MG63 (cell line): ENCODE results near the gene PDE5A. TPM values are rescaled to one million over a fixed set of nuclear protein-coding genes. Genes with fewer than 3 reads are reported as not detected.

Experiments used
- DNase-seq: peaks from one replicate; pipeline ENCODE4 v3.0.0-alpha.2; 2020
- H3K27me3 ChIP-seq: fragments of 250-450 bp; sonication (Bioruptor Pico); 2 replicates; pipeline ENCODE4 v1.5.1; 2020; ENCODE audit warnings: mild to moderate bottlenecking, moderate library complexity
- H3K36me3 ChIP-seq: fragments of 250-450 bp; sonication (Bioruptor Pico); 2 replicates; pipeline ENCODE4 v1.5.1; 2020; ENCODE audit warnings: mild to moderate bottlenecking, moderate library complexity
- H3K4me3 ChIP-seq: fragments of 250-450 bp; sonication (Bioruptor Pico); 2 replicates; pipeline ENCODE4 v1.5.1; 2020; ENCODE audit warnings: mild to moderate bottlenecking, moderate library complexity
- H3K9me3 ChIP-seq: fragments of 250-450 bp; sonication (Bioruptor Pico); 2 replicates; pipeline ENCODE4 v1.5.1; 2020; ENCODE audit warnings: mild to moderate bottlenecking, moderate library complexity
- total RNA-seq: library from RNA; depleted of rRNA; stranded (reverse); fragments of >200 nt; shearing (Covaris generic); gene quantifications from 2 replicates; pipeline ENCODE4 v1.2.3, GENCODE V29; 2014; ENCODE audit warnings: low replicate concordance

Gene PDE5A
- total RNA-seq, 1 experiment from 2014 or later: 46.2 TPM

- H3K9me3 ChIP-seq: no peaks in the 10 kb centered on the region
- H3K36me3 ChIP-seq: peaks cover 71% of the 10 kb centered on the region
- no peaks in the 10 kb centered on the region for H3K27me3 ChIP-seq
- no peak overlapping the region for H3K4me3 ChIP-seq
- DNase-seq: no peak
These were observed 110.2 kb downstream of the PDE5A start for GRCh38 chr4:119518230-119518892.

- peaks cover 69% of the 10 kb centered on the region for H3K36me3 ChIP-seq
- H3K4me3 ChIP-seq: no peak overlapping the region
- no peak for DNase-seq
These were observed 111.0 kb downstream of the PDE5A start for GRCh38 chr4:119517361-119518229.

GRCh38 chr4:119512398-119512797 lies 116.2 kb downstream of the PDE5A start:
- peaks cover 65% of the 10 kb centered on the region for H3K36me3 ChIP-seq

More at GRCh38 chr4:119517361-119518229, 111.0 kb downstream of the PDE5A start:
- no peaks in the 10 kb centered on the region for H3K9me3 ChIP-seq
- H3K27me3 ChIP-seq: no peaks in the 10 kb centered on the region

DNA sequence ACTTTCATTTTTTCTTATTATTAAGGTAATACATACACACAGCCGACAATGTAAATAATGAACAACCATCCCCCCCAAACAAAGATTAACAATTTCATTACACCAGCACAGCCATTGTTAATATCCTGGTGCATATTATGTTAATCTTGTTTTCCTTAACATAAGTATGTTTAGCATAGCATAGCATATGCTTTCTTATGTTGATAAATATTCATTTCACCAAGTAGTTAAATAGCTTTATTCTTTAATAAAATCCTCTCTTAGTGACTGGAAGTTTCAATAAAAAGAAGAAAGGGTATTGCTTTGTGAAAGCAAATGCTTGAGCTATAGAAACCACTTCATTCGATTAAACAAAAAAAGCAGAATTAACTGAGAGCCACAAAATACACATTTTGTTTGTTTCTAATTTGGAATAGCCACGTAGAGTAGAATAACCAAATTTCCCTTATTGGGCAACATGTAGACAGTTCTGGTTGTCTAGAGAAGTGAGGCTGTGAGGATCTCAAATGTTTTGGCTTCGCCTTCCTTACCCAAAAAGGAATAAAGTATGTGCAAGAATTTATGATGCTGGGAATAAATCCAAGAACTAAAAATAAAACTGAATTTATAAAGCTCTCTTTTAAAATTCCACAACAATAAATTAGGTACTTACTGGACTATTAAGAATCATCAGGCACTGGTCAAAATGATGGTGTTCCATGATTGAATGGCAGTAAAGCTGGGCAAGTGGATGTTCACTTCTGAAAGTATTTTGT lies 118.0 kb downstream of the PDE5A start:
- Histone ChIP-seq H3K27me3 (no peaks in the 10 kb centered on the region), H3K4me3 (no peak overlapping the region), H3K36me3 (peaks cover 72% of the 10 kb centered on the region), H3K9me3 (no peaks in the 10 kb centered on the region)
- DNase-seq: no peak

More at GRCh38 chr4:119512398-119512797, 116.2 kb downstream of the PDE5A start:
- H3K4me3 ChIP-seq: no peak overlapping the region
- H3K27me3 ChIP-seq: no peaks in the 10 kb centered on the region
- no peak for DNase-seq
- no peaks in the 10 kb centered on the region for H3K9me3 ChIP-seq

- no peaks in the 10 kb centered on the region for H3K9me3 ChIP-seq
- no peak for DNase-seq
- no peaks in the 10 kb centered on the region for H3K27me3 ChIP-seq
- H3K4me3 ChIP-seq: no peak overlapping the region
- H3K36me3 ChIP-seq: peaks cover 80% of the 10 kb centered on the region
These were observed 120.3 kb downstream of the PDE5A start for GRCh38 chr4:119508281-119508680.

DNA sequence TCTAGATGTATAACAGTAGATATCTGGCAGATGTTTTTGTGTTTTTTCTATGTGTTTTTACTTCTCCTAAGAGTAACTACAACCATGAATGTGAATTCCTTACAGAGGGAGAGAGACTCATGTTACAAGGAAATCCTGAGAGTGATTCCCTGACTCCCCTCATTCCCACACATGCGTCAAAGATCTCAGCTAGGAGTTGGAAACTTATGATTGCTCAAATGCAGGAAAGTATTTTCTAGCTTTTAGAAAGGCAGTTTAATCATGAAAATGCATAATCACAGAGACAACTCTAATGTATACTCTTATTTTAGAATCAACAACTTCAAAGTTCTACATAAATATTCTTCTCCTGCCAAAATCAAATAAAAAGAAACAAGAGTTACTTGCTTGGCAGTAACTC lies 121.8 kb downstream of the PDE5A start:
- DNase-seq: no peak
- Histone ChIP-seq H3K36me3 (peaks cover 76% of the 10 kb centered on the region), H3K4me3 (no peak overlapping the region), H3K9me3 (no peaks in the 10 kb centered on the region), H3K27me3 (no peaks in the 10 kb centered on the region)

DNA sequence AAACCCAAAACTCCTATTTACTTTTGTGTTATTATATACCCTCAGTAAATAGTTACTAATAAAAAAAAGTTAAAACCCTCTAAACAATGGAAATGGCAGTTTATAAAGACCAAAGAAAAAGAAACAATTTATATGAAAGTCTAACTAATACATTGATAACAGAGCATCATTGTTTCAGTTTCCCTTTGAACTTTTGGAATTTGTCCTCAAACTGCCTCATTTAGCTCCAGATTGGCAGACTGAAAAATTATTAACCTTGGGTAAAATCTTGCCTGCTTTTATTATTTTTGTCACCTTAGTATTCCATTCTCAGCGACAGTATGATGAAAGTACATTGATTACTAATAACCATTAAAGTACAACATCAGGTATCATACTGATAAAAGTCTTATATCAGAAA lies 124.0 kb downstream of the PDE5A start:
- H3K9me3 ChIP-seq: no peaks in the 10 kb centered on the region
- H3K4me3 ChIP-seq: no peak overlapping the region
- DNase-seq: no peak
- peaks cover 61% of the 10 kb centered on the region for H3K36me3 ChIP-seq
- no peaks in the 10 kb centered on the region for H3K27me3 ChIP-seq

DNA sequence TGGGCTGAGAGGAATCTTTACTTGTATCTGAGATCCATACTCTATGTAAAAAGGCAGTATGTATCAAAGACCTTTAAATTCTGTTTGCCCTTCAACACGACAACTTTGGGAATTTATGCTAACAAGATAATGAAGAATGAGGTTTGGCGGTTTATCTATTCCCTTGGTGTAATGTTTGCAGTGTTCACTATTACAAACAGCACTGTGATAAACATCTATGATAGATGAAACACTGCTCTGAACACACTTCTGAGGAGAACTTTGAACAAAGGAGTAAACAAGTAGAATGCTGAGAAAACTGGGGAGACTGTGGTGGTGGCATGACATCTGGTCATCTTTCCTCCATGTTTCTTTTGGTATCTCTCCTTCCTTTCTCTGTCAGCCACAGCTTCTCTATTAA lies 126.9 kb downstream of the PDE5A start:
- peaks cover 53% of the 10 kb centered on the region for H3K36me3 ChIP-seq
- DNase-seq: no peak

GRCh38 chr4:119498527-119498926 lies 130.1 kb downstream of the PDE5A start:
- H3K36me3 ChIP-seq: peaks cover 44% of the 10 kb centered on the region
- H3K4me3 ChIP-seq: no peak overlapping the region
- no peaks in the 10 kb centered on the region for H3K9me3 ChIP-seq
- no peaks in the 10 kb centered on the region for H3K27me3 ChIP-seq
- DNase-seq: no peak

More for the DNA sequence above, 126.9 kb downstream of the PDE5A start:
- H3K9me3 ChIP-seq: no peaks in the 10 kb centered on the region
- H3K27me3 ChIP-seq: no peaks in the 10 kb centered on the region
- no peak overlapping the region for H3K4me3 ChIP-seq

GRCh38 chr4:119493886-119494285 lies 134.7 kb downstream of the PDE5A start:
- DNase-seq: no peak
- Histone ChIP-seq H3K9me3 (no peaks in the 10 kb centered on the region), H3K27me3 (no peaks in the 10 kb centered on the region), H3K36me3 (peaks cover 26% of the 10 kb centered on the region), H3K4me3 (no peak overlapping the region)

DNA sequence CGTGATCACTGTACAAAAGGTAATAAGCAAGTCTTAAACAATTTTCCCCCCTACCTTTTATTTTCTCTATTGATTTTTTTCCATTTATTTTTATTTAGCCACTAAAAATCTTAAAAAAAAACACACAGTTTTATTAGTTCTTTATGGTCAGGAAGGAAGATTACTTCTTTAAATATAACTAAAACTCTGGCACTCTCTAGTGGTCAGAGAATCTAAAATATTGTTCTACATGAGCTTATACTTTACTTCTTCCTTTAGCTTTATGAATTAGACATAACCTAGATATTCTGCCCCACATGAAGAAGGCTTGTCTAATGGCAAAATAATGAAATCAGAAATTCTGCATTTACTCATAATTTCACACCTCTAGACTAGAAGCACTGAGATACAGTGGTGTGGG lies 135.2 kb downstream of the PDE5A start:
- DNase-seq: no peak
- Histone ChIP-seq H3K27me3 (no peaks in the 10 kb centered on the region), H3K4me3 (no peak overlapping the region), H3K36me3 (peaks cover 26% of the 10 kb centered on the region), H3K9me3 (no peaks in the 10 kb centered on the region)

DNA sequence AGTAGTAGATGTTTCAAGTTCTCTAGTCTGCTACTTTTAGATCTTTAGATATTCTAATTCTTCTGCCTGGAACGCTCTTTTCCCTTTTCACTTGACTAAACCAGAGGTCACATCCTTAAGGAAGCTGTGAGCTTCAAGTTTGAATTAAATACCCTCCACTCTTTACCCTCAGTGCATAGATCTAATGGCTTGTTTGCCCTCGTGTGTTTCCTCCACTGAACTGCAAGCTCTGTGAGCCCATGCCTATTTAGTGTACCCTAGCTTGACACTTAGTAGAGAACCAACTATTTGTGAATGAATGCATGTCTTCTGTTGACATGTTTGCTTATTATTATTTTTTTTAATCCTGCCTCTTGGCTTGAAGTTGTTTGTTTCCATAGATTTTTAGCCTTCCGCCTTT lies 138.3 kb downstream of the PDE5A start:
- Histone ChIP-seq H3K9me3 (no peaks in the 10 kb centered on the region), H3K27me3 (no peaks in the 10 kb centered on the region), H3K4me3 (no peak overlapping the region), H3K36me3 (peaks cover 9% of the 10 kb centered on the region)
- DNase-seq: no peak

DNA sequence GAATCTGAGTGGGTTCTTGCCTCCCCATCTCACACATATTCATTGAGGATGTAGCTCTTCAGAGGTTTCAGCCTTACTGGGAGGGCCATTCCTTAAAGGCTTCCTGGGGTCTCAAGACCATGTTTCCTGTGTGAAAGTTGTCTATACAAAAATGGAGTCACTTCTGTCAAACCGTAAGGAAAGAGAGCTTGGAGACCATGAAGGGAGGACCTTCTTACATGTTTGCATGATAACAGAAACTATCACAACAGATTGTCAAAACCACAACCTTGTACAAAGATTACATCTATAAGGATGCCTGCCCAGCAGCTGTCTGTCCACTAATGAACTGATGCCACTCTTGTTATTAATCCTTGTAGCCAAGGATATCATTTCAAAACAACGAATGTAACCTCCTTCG lies 139.3 kb downstream of the PDE5A start:
- no peaks in the 10 kb centered on the region for H3K9me3 ChIP-seq
- H3K36me3 ChIP-seq: no peaks in the 10 kb centered on the region; the same call in none of the 2 replicates
- H3K27me3 ChIP-seq: no peaks in the 10 kb centered on the region
- H3K4me3 ChIP-seq: no peak overlapping the region
- no peak for DNase-seq

- no peak for DNase-seq
- Histone ChIP-seq H3K9me3 (no peaks in the 10 kb centered on the region), H3K4me3 (no peak overlapping the region), H3K27me3 (no peaks in the 10 kb centered on the region), H3K36me3 (peaks cover 18% of the 10 kb centered on the region; the same call in 1 of the 2 replicates)
These were observed 148.3 kb downstream of the PDE5A start for GRCh38 chr4:119480331-119480730.

DNA sequence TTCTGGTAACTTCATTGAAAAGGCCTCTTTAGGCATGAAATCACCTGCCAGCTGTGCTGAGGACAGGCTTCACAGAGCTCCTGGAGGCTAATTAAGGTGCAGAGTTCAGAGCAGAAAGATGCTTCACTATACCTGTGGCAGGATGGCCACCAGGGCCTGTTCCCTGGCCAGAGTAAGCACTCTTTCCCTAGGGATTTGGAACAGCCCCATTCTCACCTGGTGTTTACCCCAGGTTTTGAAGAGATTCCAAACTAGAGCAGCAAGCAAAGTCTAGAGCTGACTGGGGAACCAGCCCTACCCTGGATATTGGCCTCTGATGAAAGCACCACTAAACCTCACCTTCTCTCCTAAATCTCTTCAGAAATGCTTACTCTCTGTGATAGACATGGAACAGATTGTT lies 148.8 kb downstream of the PDE5A start:
- Histone ChIP-seq H3K9me3 (no peaks in the 10 kb centered on the region), H3K4me3 (no peak overlapping the region), H3K27me3 (no peaks in the 10 kb centered on the region), H3K36me3 (peaks cover 18% of the 10 kb centered on the region; the same call in 1 of the 2 replicates)
- DNase-seq: no peak

- Histone ChIP-seq H3K4me3 (no peak overlapping the region), H3K27me3 (no peaks in the 10 kb centered on the region), H3K36me3 (peaks cover 18% of the 10 kb centered on the region; the same call in 1 of the 2 replicates), H3K9me3 (no peaks in the 10 kb centered on the region)
- no peak for DNase-seq
These were observed 149.3 kb downstream of the PDE5A start for GRCh38 chr4:119479180-119479808.
